OCI-LY1 (cell line): ENCODE results near the gene RASGRF2.

Source experiments
- H2AFZ ChIP-seq: fragments of 200-600 bp; sonication (generic), shearing (Covaris generic); 2 replicates; pipeline ENCODE4 v1.6.0; 2014; ENCODE audit warnings: antibody characterized with exemption, mild to moderate bottlenecking, low read length
- H3F3A ChIP-seq: fragments of 200-600 bp; sonication (generic), shearing (Covaris generic); 2 replicates; pipeline ENCODE4 v1.6.0; 2014; ENCODE audit warnings: mild to moderate bottlenecking, antibody characterized with exemption, low read length, moderate library complexity; ENCODE audit not compliant: insufficient read depth
- H3K27ac ChIP-seq: fragments of 200-600 bp; sonication (generic); 2 replicates; pipeline ENCODE4 v1.5.1; 2014; ENCODE audit warnings: low read length, mixed run types, mild to moderate bottlenecking, low read depth; ENCODE audit not compliant: poor library complexity, severe bottlenecking
- H3K27me3 ChIP-seq: fragments of 200-600 bp; sonication (generic); 2 replicates; pipeline ENCODE4 v1.6.0; 2014; ENCODE audit warnings: antibody characterized with exemption, mild to moderate bottlenecking, low read length, moderate library complexity; ENCODE audit not compliant: insufficient read depth
- H3K36me3 ChIP-seq: fragments of 200-600 bp; sonication (generic); 2 replicates; pipeline ENCODE4 v1.6.1; 2014; ENCODE audit warnings: mild to moderate bottlenecking, antibody characterized with exemption, low read length, moderate library complexity, mixed read lengths; ENCODE audit not compliant: insufficient read depth
- H3K4me1 ChIP-seq: fragments of 200-600 bp; sonication (generic); 2 replicates; pipeline ENCODE4 v1.5.1; 2014; ENCODE audit warnings: mild to moderate bottlenecking, low read length, moderate library complexity; ENCODE audit not compliant: insufficient read depth, severe bottlenecking
- H3K4me2 ChIP-seq: fragments of 200-600 bp; sonication (generic), shearing (Covaris generic); 2 replicates; pipeline ENCODE4 v1.6.1; 2014; ENCODE audit warnings: low read length
- H3K4me3 ChIP-seq: fragments of 200-600 bp; sonication (generic); 2 replicates; pipeline ENCODE4 v1.5.1; 2014; ENCODE audit warnings: low read length, low read depth, mild to moderate bottlenecking, mixed read lengths; ENCODE audit not compliant: poor library complexity, severe bottlenecking
- H3K79me2 ChIP-seq: fragments of 200-600 bp; shearing (Covaris generic); 2 replicates; pipeline ENCODE4 v1.6.1; 2016; ENCODE audit warnings: mixed run types, low read length, mixed read lengths; ENCODE audit not compliant: insufficient read depth
- H3K9ac ChIP-seq: fragments of 200-600 bp; sonication (generic), shearing (Covaris generic); 2 replicates; pipeline ENCODE4 v1.6.1; 2014; ENCODE audit warnings: mild to moderate bottlenecking, low read length, mixed read lengths
- H3K9me2 ChIP-seq: fragments of 200-600 bp; sonication (generic), shearing (Covaris generic); 2 replicates; pipeline ENCODE4 v1.6.1; 2014; ENCODE audit warnings: low read depth, mild to moderate bottlenecking, low read length, mixed read lengths
- H3K9me3 ChIP-seq: fragments of 200-600 bp; shearing (Covaris generic); 2 replicates; pipeline ENCODE4 v1.6.1; 2014; ENCODE audit warnings: low read length, mixed read lengths
- H4K20me1 ChIP-seq: fragments of 200-600 bp; sonication (generic), shearing (Covaris generic); 2 replicates; pipeline ENCODE4 v1.6.0; 2016; ENCODE audit warnings: mild to moderate bottlenecking, low read length; ENCODE audit not compliant: insufficient read depth
- CTCF ChIP-seq: fragments of 200-600 bp; sonication (generic), shearing (Covaris generic); IDR thresholded peaks from 2 replicates; pipeline ENCODE4 v1.5.1; 2017; ENCODE audit warnings: mild to moderate bottlenecking, antibody characterized with exemption, low read length, moderate library complexity, mixed read lengths
- EZH2 ChIP-seq: fragments of 200-600 bp; sonication (generic), shearing (Covaris generic); IDR thresholded peaks from 2 replicates; pipeline ENCODE4 v1.8.0; 2017; ENCODE audit warnings: borderline replicate concordance, mixed run types, mild to moderate bottlenecking, antibody characterized with exemption, low read length, moderate library complexity, mixed read lengths

Gene RASGRF2

GRCh38 chr5:80917631-80918030 is 42.5 kb upstream of the RASGRF2 start:
- TF ChIP-seq CTCF (no peak), EZH2 (no peak)
- H4K20me1 ChIP-seq: no peaks in the 10 kb centered on the region
- no peak overlapping the region for H3K4me2 ChIP-seq
- H3K79me2 ChIP-seq: no peaks in the 10 kb centered on the region
- no peaks in the 10 kb centered on the region for H3K27me3 ChIP-seq
- H3F3A ChIP-seq: no peaks in the 10 kb centered on the region
- H3K9ac ChIP-seq: no peak overlapping the region
- H3K36me3 ChIP-seq: no peaks in the 10 kb centered on the region
- no peak overlapping the region for H2AFZ ChIP-seq
- no peaks in the 10 kb centered on the region for H3K4me1 ChIP-seq
- H3K27ac ChIP-seq: no peak overlapping the region
- no peak overlapping the region for H3K4me3 ChIP-seq
- no peaks in the 10 kb centered on the region for H3K9me2 ChIP-seq
- no peaks in the 10 kb centered on the region for H3K9me3 ChIP-seq

DNA sequence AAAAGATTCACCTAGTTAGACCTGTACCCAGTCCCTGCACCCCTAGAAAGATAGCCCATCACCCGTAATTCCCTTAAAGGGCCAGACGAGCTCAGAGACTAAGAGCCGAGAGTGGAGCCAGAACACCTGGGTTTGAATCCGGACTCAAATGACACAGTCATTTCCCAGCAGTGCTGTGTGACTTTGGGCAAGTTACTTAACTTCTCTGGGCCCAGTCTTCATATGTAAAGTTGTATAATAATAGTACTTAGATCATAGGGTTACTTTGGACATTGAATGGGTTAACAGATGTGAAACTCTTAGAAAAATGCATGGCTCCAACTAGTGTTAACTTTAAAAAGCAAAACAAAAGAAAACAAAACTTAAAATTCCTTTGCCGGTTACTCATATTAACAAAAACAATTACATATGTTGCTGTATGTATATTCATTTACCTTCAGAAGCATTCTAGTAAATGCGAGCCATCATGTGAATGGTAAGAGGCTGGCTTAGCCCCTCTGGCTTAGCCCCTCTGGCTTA is 40.4 kb upstream of the RASGRF2 start:
- Histone ChIP-seq H3K9ac (no peak overlapping the region), H3K4me3 (no peak overlapping the region), H3F3A (no peaks in the 10 kb centered on the region), H3K4me1 (no peaks in the 10 kb centered on the region), H3K4me2 (no peak overlapping the region), H3K9me3 (no peaks in the 10 kb centered on the region), H4K20me1 (no peaks in the 10 kb centered on the region), H3K79me2 (no peaks in the 10 kb centered on the region), H3K9me2 (no peaks in the 10 kb centered on the region), H2AFZ (no peak overlapping the region), H3K27me3 (no peaks in the 10 kb centered on the region), H3K27ac (no peak overlapping the region), H3K36me3 (no peaks in the 10 kb centered on the region)
- TF ChIP-seq CTCF (no peak), EZH2 (no peak)

DNA sequence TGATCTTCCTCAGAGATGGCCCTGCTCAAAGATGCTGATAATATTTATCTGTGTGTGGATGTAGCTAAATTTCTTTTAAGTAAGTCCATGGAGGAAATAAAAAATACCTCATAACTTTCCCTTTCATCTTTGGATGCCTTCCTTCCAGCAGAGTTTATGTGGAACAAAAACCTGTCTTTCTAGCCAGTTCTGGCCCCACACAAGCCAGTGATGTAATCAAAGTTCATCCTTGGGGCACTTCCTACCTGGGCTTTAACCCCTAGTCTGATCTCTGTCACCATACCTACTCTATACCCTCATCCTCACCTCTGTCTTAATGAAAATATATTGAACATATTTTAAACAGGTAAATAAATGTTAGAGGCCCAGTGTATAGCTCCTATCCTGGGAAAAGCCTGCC is 39.8 kb upstream of the RASGRF2 start:
- no peak overlapping the region for H3K4me2 ChIP-seq
- no peaks in the 10 kb centered on the region for H4K20me1 ChIP-seq
- H3K36me3 ChIP-seq: no peaks in the 10 kb centered on the region
- no peak overlapping the region for H3K4me3 ChIP-seq
- no peak overlapping the region for H3K9ac ChIP-seq
- H3K4me1 ChIP-seq: no peaks in the 10 kb centered on the region
- no peaks in the 10 kb centered on the region for H3F3A ChIP-seq
- H3K27me3 ChIP-seq: no peaks in the 10 kb centered on the region
- no peak overlapping the region for H2AFZ ChIP-seq
- H3K9me2 ChIP-seq: no peaks in the 10 kb centered on the region
- H3K27ac ChIP-seq: no peak overlapping the region
- H3K79me2 ChIP-seq: no peaks in the 10 kb centered on the region
- TF ChIP-seq EZH2 (no peak), CTCF (no peak)
- no peaks in the 10 kb centered on the region for H3K9me3 ChIP-seq
